Head of caudate nucleus (tissue), 42 donors: Measurements from ENCODE around the gene USP28.
"Not testable (repeated sequence)": the region's sequence is repeated elsewhere in the genome, so short reads cannot be mapped to it uniquely, and the experiment has no call there.

ENCODE experiments used
- DNase-seq, 42 donors: peaks; one replicate each; pipeline versions ENCODE4 v3.0.0 to v3.0.0-alpha.2; 2020 to 2021; ENCODE audit warnings: mixed read lengths in 7 of 42
- intact Hi-C: fragments of 100-400 bp; cut with DNase I; formaldehyde crosslinking; loops from one replicate; pipeline ENCODE4 v1.15.0; 2022

USP28 gene

DNA sequence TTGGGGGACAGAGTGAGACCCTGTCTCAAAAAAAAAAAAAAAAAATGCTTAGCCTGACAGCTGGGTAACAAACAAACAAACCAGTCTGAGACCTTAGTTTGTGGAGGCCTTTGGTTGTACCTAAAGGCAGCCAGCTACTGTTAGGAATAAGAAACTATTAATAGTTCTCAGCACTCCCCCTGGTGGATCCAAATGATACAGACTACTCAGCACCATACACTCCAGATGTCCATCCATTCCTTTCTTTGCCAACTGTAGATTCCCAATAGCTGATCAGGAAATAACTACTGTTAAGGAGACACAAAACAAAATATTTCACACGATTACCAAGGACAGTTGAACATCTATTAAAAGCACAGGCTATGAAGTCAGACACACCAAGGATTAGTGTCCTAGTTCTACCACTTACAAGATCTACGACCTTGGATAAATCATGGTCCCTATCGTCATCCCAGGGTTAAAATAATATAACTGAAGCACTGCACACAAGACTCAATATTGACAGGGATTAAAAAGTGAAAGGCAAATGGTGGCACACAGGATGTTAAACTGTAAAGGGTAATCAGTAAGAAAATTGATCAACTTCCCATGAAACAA lies 78.6 kb downstream of the USP28 start:
- peak in 20 of 42 donors; percentile 16 to 81 (median 55) for DNase-seq
- intact Hi-C loops = no loop called here

DNA sequence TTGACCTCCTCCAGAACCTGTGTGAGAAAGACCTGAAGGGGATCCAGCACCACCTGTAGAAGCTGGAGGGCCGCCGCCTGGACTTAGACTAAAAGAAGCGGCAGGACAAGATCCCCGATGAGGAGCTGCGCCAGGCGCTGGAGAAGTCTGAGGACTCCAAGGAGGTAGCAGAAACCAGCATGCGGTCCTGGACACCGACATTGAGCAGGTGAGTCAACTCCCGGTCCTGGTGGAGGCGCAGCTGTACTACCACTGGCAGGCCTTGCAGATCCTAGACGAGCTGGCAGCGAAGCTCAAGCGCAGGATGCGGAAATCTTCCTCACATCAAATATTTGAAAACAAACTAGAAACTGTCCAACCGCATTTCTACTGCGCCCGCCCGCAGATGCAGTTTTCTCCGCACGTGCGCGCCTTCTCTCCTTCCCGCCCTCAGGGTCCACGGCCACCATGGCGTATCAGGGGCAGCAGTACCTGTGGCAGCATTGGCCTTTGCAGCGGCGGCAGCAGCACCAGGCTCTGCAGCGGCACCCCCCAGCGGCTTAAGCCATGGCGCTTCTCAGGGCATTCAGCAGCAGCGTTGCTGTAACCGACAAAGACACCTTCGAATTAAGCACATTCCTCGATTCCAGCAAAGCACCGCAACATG lies 85.6 kb downstream of the USP28 start:
- intact Hi-C loops = no loop called here
- no peak for DNase-seq

DNA sequence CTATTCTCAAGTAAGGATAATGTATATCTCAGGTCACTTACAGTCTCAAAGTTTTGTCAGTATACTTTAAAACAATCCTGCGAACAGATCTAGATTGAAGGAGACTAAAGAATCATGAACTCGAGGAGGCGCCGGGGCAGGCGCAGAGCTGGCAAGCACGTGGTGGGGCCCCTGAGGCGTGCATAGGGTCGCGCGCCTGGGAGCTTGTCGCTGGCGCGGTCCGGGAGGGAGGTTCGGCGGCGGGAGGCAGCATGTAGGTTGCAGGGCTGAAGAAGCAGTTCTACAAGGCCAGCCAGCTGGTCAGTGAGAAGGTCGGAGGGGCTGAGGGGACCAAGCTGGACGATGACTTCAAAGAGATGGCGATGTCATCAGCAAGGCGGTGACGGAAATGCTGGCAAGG lies 86.4 kb downstream of the USP28 start:
- intact Hi-C loops, DNase-seq: not testable (repeated sequence)

DNA sequence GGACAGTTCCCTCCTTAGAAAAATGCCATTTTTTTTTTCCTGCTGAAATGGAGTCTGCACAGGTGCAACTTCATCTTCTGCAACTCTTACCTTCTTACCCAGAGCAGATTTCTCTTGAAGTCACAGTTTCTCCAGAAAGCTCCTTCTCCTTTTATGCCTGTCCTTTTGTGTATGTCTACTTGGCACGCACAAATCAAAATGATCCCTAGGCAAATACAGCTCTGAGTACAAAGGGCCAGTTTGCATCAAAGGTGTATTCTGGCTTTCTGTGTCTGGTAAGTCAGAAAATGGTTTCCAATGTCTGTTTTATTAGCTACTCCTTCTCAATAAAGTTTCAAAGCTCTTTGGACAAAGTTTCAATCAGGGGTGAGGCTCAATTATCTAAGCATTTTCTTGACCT lies 93.2 kb downstream of the USP28 start:
- DNase-seq = no peak
- intact Hi-C loops = no loop called here

DNA sequence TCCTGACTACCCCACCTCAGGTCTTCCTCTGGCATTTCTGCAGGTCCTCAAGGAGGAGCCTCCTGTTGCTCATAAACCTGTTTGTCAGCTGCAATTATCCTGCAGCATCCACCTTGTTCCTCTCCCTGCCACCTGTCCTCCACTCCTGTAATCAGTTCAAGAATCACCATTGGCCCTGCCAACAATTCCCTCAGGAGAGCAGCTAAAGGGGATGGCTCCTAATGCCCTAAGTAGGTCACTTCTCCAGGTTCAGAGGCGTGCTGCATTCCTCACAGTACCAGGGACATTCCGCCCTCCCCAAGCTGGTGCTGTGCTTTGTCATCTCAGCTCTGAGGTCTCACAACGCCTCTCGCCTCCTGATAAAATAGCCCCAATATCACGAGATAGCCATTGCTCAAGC lies 93.7 kb downstream of the USP28 start:
- DNase-seq = no peak
- intact Hi-C loops = no loop called here

DNA sequence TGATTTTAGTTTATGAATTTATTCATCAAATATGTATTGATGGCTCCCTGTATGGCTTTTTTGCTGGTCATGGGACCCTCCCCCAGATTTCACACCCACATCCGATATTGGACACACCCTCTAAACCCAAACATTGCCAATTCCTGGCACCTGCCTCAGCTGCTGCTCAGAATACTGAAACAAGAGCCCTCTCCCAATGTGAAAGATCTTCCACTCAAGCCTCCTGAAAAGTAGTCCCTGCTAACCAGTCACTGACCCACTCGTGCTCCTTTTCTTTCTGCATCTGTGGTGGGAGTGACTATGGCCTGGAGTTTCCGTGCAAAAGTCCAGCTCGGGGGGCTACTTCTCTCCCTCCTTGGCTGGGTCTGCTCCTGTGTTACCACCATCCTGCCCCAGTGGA lies 95.9 kb downstream of the USP28 start, which contains the start of gene CLDN25:
CLDN25 (plus strand) TSS at position 301 of the 400 bp plus-strand sequence; CDS start at position 301, 0 bp downstream.
- no peak for DNase-seq
- intact Hi-C loops = no loop called here

DNA sequence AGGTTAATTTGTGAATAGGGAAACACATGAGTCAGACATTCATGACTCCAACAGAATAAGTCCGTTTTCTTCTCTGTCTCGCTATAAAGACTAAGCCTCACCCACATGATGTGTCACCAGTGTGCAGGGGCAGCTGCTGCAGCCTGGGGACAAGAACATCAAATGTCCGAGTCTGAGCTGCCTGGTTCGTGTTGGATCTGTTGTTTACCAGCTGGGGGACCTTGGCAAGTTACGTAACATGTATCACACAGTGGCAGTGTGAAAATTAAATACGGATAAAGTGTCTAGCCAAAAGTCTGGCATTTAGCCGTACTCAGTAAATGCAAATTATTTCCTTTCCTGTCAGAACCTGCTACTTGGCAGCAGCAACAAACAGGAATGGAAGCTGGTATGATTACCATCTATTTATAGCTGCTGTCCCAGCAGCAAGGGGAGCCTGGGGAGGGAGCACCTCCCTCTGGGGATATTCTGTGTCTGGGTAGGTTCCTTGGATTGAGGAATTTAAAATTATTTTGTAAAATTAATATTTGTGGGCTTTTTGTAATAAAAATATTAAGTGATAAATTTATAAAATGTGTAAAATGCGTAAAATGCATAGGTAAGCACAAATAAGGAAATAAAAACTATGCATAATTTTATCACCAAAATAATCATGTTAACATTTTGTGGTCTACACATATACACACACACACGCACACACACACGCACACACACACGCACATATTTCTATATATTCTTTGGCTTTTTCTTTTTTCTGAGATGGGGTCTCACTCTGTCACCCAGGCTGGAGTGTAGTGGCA lies 97.1 kb downstream of the USP28 start:
- DNase-seq = peak in 41 of 42 donors; percentile 21 to 85 (median 66)
- intact Hi-C loops = no loop called here

DNA sequence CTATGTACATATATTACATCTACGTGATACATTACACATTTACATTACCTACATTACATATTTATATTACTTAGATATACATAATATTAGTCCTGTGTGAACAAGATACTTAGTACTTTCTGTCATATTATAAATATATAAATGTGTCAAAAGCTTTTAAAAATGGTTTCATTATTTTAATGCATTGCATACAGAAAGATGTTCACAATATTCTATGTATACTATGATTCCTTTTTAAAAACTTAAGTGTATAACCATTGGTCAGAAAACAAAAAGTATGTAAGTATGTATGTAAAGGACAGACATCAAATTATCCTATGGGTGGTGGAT lies 101.2 kb downstream of the USP28 start:
- intact Hi-C loops = no loop called here
- no peak for DNase-seq

DNA sequence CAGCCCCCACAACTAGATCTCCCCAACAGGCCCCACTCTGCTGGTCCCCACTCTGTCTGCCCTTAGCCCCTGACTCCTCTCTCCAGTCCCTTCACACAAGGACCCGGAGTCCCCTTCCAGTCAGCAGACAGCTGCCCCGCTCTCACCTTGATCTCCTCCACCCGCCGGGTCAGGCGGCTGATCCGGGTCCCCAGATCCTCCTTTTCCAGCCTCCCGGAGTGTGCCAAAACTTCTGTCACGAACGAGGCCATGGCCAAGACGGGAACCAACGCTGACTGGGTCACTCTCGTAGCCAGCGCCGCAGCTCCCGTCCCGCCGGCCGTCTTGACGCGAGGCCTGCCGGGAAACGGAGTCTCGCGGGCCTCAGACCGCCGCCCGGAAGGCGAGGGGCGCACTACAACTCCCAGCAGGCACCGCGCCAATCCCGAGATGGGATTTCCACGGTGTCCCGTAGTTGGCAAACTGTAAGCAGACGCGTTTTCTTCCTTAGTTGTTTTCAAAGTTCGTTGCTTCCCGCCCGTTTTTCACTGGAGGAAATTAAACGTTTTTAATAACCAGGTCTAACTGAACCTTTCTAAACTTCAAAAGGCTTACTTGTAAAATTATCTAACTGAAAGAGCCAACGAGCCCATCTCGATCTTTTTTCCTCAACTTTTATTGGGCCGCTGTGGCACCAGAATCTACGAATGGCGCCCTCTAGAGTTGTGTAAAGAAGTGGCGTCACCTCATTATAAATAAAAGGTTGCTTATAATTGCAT lies 101.8 kb downstream of the USP28 start, which contains the start of gene ZW10:
ZW10 (minus strand) TSS at position 277 of the 758 bp plus-strand sequence; CDS start at position 251, 26 bp downstream.
- intact Hi-C loops = no loop called here
- DNase-seq = peak; percentile 90 to 99 (median 97)

DNA sequence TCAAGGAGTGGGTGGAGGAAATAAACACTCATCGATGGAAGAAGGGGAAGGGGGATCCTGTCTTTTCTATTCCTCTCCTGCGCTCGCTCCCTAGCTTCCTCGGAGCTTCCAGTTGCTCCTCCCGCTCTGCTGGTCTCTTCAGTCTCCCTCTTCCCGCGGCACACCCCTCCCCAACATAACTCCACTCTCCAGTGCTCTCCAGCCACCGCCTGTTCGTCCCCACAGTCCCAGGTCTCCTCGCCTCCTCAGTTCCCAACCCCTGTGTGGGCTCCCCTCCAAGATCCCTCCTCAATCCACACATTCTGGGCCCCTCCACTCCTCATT lies 102.3 kb downstream of the USP28 start:
- DNase-seq = peak in 6 of 42 donors; percentile 4 to 39 (median 14)
- intact Hi-C loops = no loop called here

DNA sequence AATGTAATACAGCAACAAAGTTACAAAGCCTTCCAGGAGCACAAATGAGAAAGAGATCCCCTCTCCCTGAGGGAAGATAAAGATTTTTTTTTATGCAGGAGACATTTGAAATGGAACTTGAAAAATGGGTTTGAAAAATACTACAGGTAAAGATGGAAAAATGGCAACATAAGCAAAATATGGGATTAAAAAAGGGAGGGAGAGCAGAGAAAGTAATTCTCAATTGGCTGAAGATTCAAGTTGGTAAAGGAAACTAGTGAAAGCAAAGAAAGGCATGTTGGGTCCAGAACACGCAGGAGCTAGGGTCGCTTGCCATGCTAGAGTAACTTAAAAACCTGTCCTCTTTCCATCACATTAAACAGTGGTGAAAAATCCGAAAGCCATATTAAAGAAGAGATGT lies 103.4 kb downstream of the USP28 start:
- intact Hi-C loops = no loop called here
- no peak for DNase-seq

DNA sequence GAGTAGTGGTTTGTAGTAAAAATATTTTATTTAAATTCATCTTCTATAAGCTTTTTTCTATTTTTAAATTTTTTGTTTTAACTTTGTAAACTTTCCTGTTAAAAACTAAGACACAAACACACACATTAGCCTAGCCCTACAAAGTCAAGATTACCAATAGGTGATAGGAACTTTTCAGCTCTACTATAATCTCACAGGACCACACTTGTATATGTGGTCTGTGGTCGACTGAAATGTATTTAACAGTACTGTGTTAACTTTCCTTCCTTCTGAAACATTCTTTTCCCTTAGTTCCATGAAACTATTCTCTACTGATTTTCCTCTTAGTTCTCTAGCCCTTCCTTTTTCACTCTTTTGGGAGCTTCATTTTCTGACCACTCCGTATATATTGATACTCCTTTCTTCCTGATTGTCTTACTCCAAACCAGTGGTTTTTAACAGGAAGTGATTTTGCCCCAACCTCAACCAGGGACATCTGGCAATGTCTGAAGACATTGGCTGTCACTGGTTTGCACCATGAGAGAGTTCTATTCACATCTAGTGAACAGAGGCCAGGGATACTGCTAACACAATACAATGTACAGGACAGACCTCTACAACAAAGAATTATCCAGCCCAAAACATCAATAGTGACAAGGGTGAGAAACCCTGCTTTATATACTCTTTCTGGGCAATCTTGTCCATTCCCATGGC lies 110.7 kb downstream of the USP28 start:
- DNase-seq = no peak
- intact Hi-C loops = no loop called here

DNA sequence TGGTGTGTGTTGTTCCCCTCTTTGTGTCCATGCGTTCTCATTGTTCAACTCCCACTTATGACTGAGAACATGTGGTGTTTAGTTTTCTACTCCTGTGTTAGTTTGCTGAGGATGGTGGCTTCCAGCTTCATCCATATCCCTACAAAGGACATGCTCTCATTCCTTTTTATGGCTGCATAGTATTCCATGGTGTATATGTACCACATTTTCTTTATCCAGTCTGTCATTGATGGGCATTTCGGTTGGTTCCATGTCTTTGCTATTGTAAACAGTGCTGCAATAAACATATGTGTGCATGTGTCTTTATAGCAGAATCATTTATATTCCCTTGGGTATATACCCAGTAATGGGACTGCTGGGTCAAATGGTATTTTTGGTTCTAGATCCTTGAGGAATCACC lies 112.3 kb downstream of the USP28 start:
- intact Hi-C loops, DNase-seq: not testable (repeated sequence)

DNA sequence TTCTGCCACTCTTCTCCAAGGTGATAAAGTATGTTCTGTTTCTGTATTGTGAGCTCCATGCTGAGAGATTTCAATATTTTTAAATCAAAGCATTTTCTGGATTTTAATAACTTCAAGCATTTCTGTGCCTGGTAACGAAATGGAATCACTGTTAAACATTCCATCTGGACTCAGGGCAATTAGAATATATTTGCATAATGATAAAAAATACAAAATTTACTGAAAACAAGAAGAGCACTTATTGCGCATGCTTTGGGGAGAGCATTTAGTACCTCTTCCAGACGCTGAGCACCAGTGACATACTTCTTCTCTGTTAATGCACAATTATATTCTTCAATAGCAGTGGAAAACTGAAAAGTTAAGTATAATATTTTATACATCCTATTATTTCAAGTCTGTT lies 115.1 kb downstream of the USP28 start:
- no peak for DNase-seq

DNA sequence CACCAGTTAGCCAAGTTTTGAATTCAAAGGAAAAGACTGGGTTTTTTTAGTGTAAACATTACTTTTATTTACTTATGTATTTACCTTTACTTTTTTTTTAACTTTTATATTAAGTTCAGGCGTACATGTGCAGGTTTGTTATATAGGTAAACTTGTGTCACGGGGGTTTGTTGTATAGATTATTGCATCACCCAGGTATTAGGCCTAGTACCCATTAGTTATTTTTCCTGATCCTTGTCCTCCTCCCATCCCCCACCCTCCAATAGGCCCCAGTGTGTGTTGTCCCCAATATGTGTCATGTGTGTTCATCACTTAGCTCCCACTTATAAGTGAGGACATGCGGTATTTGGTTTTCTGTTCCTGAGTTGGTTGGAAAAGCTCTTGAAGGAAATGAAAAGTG lies 122.4 kb downstream of the USP28 start:
- intact Hi-C loops = no loop called here
- DNase-seq = no peak

More for the DNA sequence above, 115.1 kb downstream of the USP28 start:
- intact Hi-C loops = no loop called here
